ENCODE data around the gene IGFBP3. TPM values are rescaled to one million over a fixed set of nuclear protein-coding genes. Genes with fewer than 3 reads are reported as not detected.
A peak's percentile ranks its signal among the peaks of the same experiment; 100 is the strongest.

Gene IGFBP3
- total and polyA plus RNA-seq, 2 of the 13 experiments (the other 11 are each of a cell fraction or from before 2014, with no cell fraction given) = 57.5 TPM; not detected in 1

DNA sequence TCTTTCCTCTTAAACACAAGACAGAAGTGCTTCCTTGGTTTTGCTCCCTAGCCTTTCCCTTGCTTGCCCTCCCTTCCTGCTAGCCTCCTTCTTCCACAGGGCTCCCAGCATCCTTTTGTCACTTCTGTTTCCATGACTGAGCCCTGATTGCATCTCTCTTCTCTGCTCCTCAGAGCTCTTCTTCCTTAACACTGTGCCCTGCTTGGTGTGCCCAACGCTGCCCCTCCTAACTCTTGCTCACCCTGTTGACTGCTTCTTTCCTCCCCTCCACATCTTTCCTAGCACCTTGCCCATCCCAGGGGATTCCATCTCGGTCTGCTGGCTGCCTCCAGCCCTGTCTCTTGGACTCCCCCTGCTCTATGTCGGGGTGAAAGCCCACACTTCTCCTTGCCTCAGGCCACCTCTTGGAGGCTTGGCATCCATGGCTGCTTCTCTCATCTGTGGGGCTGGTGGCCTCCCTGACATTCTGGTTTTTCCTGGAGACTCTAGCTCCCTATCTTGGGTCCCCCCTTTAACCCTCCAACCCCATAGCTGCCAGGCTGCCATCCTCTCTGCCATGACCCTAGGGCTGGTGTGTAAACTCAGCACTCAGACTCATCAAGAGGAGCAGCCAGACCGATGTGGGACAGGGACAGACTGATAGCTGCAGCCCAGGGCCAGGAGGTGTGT is 26.9 kb downstream of the IGFBP3 start (continued):
- TF ChIP-seq ZNF260 (CRISPR knock-in tag; IDR thresholded peaks at IDR 0.05; ENCODE audit: borderline replicate concordance, low read depth) (no peak), ZKSCAN8 (CRISPR knock-in tag; IDR thresholded peaks at IDR 0.05; ENCODE audit: borderline replicate concordance) (no peak; the same call in 1 of the 2 replicates), CBFB (CRISPR knock-in tag; IDR thresholded peaks at IDR 0.05) (no peak), NFYB (CRISPR knock-in tag; IDR thresholded peaks at IDR 0.05) (no peak), GATAD2A (CRISPR knock-in tag; IDR thresholded peaks at IDR 0.05) (0 out of 2 replicates have a peak, but pooled peaks have one; percentile 6), SYNCRIP (IDR thresholded peaks at IDR 0.05; ENCODE audit: insufficient read depth, low read depth, low read length) (no peak), GLI4 (CRISPR knock-in tag; IDR thresholded peaks at IDR 0.05; ENCODE audit: borderline replicate concordance) (no peak), ADNP (CRISPR knock-in tag; IDR thresholded peaks at IDR 0.05) (no peak), REST (IDR thresholded peaks at IDR 0.05; ENCODE audit: borderline replicate concordance in 1 of 2, low read depth in 1 of 2, low read length in 2 of 2) (no peak), XRCC5 (optimal IDR thresholded peaks at IDR 0.05; ENCODE audit: low read length) (no peak), ZNF292 (CRISPR knock-in tag; IDR thresholded peaks at IDR 0.05; ENCODE audit: borderline replicate concordance, low read depth) (no peak), GABPB1 (CRISPR knock-in tag; IDR thresholded peaks at IDR 0.05) (no peak; the same call in 1 of the 2 replicates), TAF1 (CRISPR knock-in tag; IDR thresholded peaks at IDR 0.05) (no peak), PATZ1 (CRISPR knock-in tag; IDR thresholded peaks at IDR 0.05) (no peak), SMC3 (IDR thresholded peaks at IDR 0.05; ENCODE audit: low read length) (no peak), ZFP36L1 (CRISPR knock-in tag; IDR thresholded peaks at IDR 0.05) (0 out of 2 replicates have a peak, but pooled peaks have one; percentile 7), ZNF589 (CRISPR knock-in tag; conservative IDR thresholded peaks at IDR 0.05) (peak; percentile 65; the same call in 1 of the 2 replicates), TAF15 (IDR thresholded peaks at IDR 0.05; ENCODE audit: low read depth, low read length, poor library complexity, severe bottlenecking) (no peak), IRX3 (CRISPR knock-in tag; IDR thresholded peaks at IDR 0.05; ENCODE audit: borderline replicate concordance, low read depth) (no peak), SKIL (CRISPR knock-in tag; IDR thresholded peaks at IDR 0.05; ENCODE audit: borderline replicate concordance) (no peak; the same call in none of the 2 replicates)
- TF ChIP-seq, protein P1, sequence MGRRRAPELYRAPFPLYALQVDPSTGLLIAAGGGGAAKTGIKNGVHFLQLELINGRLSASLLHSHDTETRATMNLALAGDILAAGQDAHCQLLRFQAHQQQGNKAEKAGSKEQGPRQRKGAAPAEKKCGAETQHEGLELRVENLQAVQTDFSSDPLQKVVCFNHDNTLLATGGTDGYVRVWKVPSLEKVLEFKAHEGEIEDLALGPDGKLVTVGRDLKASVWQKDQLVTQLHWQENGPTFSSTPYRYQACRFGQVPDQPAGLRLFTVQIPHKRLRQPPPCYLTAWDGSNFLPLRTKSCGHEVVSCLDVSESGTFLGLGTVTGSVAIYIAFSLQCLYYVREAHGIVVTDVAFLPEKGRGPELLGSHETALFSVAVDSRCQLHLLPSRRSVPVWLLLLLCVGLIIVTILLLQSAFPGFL (CRISPR knock-in tag; IDR thresholded peaks at IDR 0.05) = no peak

Data from HepG2 (cell line).